ENCODE measurements around the gene AGAP2. TPM values are rescaled to one million over a fixed set of nuclear protein-coding genes. Genes with fewer than 3 reads are reported as not detected.

Gene AGAP2
- polyA plus RNA-seq, 1 donor (not counting 4 experiments of a cell fraction or from before 2014, with no cell fraction given) = 0.13 TPM

DNA sequence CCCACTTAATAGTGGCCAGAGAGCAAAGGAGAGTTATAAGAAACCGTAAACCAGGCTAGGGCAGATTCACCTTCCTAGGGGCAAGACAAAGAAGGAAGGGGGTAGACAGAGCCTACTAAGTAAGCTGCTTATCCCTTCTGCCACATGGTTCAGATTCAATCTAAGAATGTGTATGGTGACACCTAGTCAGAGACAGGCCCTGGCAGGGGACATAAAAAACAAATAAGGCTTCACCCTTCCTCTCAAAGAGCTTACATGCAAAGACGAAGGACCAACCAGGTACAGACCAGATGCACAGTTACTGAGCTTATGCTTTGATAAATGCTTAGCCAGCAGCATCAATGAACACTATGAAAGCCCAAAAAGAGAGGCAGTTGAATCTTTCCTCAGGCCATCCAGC is 23.9 kb upstream of the AGAP2 start:
- Histone ChIP-seq H3K36me3 (ENCODE audit: control insufficient read depth in 2 of 2, extremely low read depth in 1 of 2, insufficient read depth in 2 of 2, low read length in 2 of 2) (peaks cover 35 to 55% of the 10 kb centered on the region in 2 experiments), H4K20me1 (ENCODE audit: control insufficient read depth, extremely low read depth, insufficient read depth, low read length) (peaks cover 7% of the 10 kb centered on the region), H3K4me2 (ENCODE audit: control insufficient read depth, extremely low read depth, insufficient read depth, low read depth, low read length) (peak overlapping the region; percentile 29), H3K27me3 (ENCODE audit: control insufficient read depth, extremely low read depth, insufficient read depth, low read length) (no peaks in the 10 kb centered on the region), H3K9ac (ENCODE audit: control insufficient read depth, extremely low read depth, insufficient read depth, low read length) (no peak overlapping the region), H3K9me1 (ENCODE audit: control insufficient read depth, extremely low read depth, insufficient read depth, low read length) (no peaks in the 10 kb centered on the region), H3K27ac (ENCODE audit: control insufficient read depth, insufficient read depth, low read length) (no peak overlapping the region), H3K9me3 (ENCODE audit: control insufficient read depth, low read depth, low read length) (no peaks in the 10 kb centered on the region), H3K4me1 (ENCODE audit: control insufficient read depth, extremely low read depth, insufficient read depth, low read length) (peaks cover 24% of the 10 kb centered on the region), H2AFZ (ENCODE audit: control insufficient read depth, low read length) (no peak overlapping the region), H3K79me2 (ENCODE audit: control insufficient read depth, insufficient read depth, low read length) (peaks cover 50% of the 10 kb centered on the region), H3K4me3 (ENCODE audit: control insufficient read depth in 2 of 3, extremely low read depth in 1 of 3, insufficient read depth in 2 of 3, low read depth in 1 of 3, low read length in 3 of 3) (peak overlapping the region in 1 of 3 experiments; percentile 21)
- FAIRE-seq (no peak), DNase-seq (ENCODE audit: low read depth, low spot score) (no peak)
- dilution Hi-C loops (cut with MboI; ENCODE audit: extremely low pct_ligation_motif_present, low sequenced_read_pairs) = no loop called here
- no peak for TF ChIP-seq EZH2 (IDR thresholded peaks at IDR 0.05; ENCODE audit: low read length)
- TF ChIP-seq, protein P1, sequence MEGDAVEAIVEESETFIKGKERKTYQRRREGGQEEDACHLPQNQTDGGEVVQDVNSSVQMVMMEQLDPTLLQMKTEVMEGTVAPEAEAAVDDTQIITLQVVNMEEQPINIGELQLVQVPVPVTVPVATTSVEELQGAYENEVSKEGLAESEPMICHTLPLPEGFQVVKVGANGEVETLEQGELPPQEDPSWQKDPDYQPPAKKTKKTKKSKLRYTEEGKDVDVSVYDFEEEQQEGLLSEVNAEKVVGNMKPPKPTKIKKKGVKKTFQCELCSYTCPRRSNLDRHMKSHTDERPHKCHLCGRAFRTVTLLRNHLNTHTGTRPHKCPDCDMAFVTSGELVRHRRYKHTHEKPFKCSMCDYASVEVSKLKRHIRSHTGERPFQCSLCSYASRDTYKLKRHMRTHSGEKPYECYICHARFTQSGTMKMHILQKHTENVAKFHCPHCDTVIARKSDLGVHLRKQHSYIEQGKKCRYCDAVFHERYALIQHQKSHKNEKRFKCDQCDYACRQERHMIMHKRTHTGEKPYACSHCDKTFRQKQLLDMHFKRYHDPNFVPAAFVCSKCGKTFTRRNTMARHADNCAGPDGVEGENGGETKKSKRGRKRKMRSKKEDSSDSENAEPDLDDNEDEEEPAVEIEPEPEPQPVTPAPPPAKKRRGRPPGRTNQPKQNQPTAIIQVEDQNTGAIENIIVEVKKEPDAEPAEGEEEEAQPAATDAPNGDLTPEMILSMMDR (optimal IDR thresholded peaks at IDR 0.05 in 1 of 3, IDR thresholded peaks at IDR 0.05 in 1 of 3, conservative IDR thresholded peaks at IDR 0.05 in 1 of 3; ENCODE audit: extremely low read depth in 1 of 3, insufficient read depth in 2 of 3, low read length in 3 of 3) = no peak

GRCh38 chr12:57761391-57761998 is 23.0 kb upstream of the AGAP2 start:
- no peak overlapping the region for H2AFZ ChIP-seq (ENCODE audit: control insufficient read depth, low read length)
- H3K79me2 ChIP-seq (ENCODE audit: control insufficient read depth, insufficient read depth, low read length) = peaks cover 40% of the 10 kb centered on the region
- H3K9me3 ChIP-seq (ENCODE audit: control insufficient read depth, low read depth, low read length) = no peaks in the 10 kb centered on the region
- peaks cover 35 to 55% of the 10 kb centered on the region in 2 experiments for H3K36me3 ChIP-seq (ENCODE audit: control insufficient read depth in 2 of 2, extremely low read depth in 1 of 2, insufficient read depth in 2 of 2, low read length in 2 of 2)
- no peak overlapping the region for H3K27ac ChIP-seq (ENCODE audit: control insufficient read depth, insufficient read depth, low read length)
- no peaks in the 10 kb centered on the region for H3K9me1 ChIP-seq (ENCODE audit: control insufficient read depth, extremely low read depth, insufficient read depth, low read length)
- no peak overlapping the region for H3K4me3 ChIP-seq (ENCODE audit: control insufficient read depth in 2 of 3, extremely low read depth in 1 of 3, insufficient read depth in 2 of 3, low read depth in 1 of 3, low read length in 3 of 3)
- no peak overlapping the region for H3K9ac ChIP-seq (ENCODE audit: control insufficient read depth, extremely low read depth, insufficient read depth, low read length)
- FAIRE-seq = no peak
- peaks cover 7% of the 10 kb centered on the region for H4K20me1 ChIP-seq (ENCODE audit: control insufficient read depth, extremely low read depth, insufficient read depth, low read length)
- DNase-seq (ENCODE audit: low read depth, low spot score) = no peak
- peaks cover 22% of the 10 kb centered on the region for H3K4me1 ChIP-seq (ENCODE audit: control insufficient read depth, extremely low read depth, insufficient read depth, low read length)
- no peak overlapping the region for H3K4me2 ChIP-seq (ENCODE audit: control insufficient read depth, extremely low read depth, insufficient read depth, low read depth, low read length)
- TF ChIP-seq, protein P1 (optimal IDR thresholded peaks at IDR 0.05 in 1 of 3, IDR thresholded peaks at IDR 0.05 in 1 of 3, conservative IDR thresholded peaks at IDR 0.05 in 1 of 3; ENCODE audit: extremely low read depth in 1 of 3, insufficient read depth in 2 of 3, low read length in 3 of 3) = no peak
- TF ChIP-seq EZH2 (IDR thresholded peaks at IDR 0.05; ENCODE audit: low read length) = no peak
- no peaks in the 10 kb centered on the region for H3K27me3 ChIP-seq (ENCODE audit: control insufficient read depth, extremely low read depth, insufficient read depth, low read length)
- dilution Hi-C loops (cut with MboI; ENCODE audit: extremely low pct_ligation_motif_present, low sequenced_read_pairs) = no loop called here
